Uterus (tissue), 2 donors: ENCODE results near the gene B3GNT8.

Source experiments
- POLR2A ChIP-seq, 2 donors: fragments of 450-650 bp; IDR thresholded peaks; one replicate each; pipeline ENCODE4 v1.6.1; 2016; ENCODE audit warnings: antibody characterized with exemption in 2 of 2, mild to moderate bottlenecking in 1 of 2, moderate library complexity in 1 of 2
- TF ChIP-seq, protein P1 (sequence below), 4 experiments: fragments of 200-600 bp in 2 of 4; fragments of 450-650 bp in 2 of 4; sonication (generic) in 2 of 4; IDR thresholded peaks; one replicate each; pipeline ENCODE4 v1.5.1; 2016 to 2019; ENCODE audit warnings: antibody characterized with exemption in 4 of 4, mild to moderate bottlenecking in 2 of 4, moderate library complexity in 1 of 4

DNA sequence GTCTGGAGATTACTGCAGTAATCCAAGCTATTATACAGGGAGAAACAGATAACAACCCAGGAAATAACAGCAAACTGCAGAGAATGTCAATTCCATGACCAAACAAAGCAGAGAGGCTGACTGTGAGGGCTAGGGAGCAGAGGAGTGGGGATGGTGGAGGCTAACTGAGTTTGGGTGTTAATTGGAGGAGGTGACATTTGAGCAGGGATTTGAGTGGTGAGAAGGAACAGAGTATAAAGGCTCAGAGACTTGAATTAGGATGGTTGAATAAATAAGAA, 9.4 kb upstream of the B3GNT8 start:
- TF ChIP-seq, protein P1, sequence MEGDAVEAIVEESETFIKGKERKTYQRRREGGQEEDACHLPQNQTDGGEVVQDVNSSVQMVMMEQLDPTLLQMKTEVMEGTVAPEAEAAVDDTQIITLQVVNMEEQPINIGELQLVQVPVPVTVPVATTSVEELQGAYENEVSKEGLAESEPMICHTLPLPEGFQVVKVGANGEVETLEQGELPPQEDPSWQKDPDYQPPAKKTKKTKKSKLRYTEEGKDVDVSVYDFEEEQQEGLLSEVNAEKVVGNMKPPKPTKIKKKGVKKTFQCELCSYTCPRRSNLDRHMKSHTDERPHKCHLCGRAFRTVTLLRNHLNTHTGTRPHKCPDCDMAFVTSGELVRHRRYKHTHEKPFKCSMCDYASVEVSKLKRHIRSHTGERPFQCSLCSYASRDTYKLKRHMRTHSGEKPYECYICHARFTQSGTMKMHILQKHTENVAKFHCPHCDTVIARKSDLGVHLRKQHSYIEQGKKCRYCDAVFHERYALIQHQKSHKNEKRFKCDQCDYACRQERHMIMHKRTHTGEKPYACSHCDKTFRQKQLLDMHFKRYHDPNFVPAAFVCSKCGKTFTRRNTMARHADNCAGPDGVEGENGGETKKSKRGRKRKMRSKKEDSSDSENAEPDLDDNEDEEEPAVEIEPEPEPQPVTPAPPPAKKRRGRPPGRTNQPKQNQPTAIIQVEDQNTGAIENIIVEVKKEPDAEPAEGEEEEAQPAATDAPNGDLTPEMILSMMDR (IDR thresholded peaks at IDR 0.05): no peak
- no peak for TF ChIP-seq POLR2A (IDR thresholded peaks at IDR 0.05)
